ENCODE results near the gene PIK3C2G.
"Not testable (repeated sequence)": the region's sequence is repeated elsewhere in the genome, so short reads cannot be mapped to it uniquely, and the experiment has no call there.

The PIK3C2G gene
- 0 to 0.19 (median 0) reads per million in 18 experiments for total RNA-seq

GRCh38 chr12:18261273-18261672 is at the start of gene PIK3C2G:
PIK3C2G (plus strand) TSS chr12:18261518; CDS start chr12:18282082, 20,564 bp downstream.
- no peak for DNase-seq

DNA sequence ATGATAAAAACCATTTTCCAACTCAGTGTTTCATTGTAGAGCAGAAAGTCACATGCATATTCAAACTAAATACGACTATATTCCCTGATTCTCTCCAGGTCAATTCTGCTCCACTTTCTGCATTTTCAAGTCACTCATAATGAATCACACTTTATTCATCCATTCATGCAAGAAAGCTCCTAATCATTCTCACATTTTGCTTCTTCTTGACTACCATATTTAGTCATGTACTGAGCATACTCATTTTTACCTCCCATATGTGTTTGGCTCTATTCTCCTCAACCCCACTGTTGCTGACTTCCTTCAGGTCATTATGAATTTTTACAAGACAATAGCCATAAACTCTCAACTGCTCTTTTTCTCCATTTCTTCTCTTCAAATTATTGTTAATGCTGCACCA is 43.4 kb upstream of the PIK3C2G start:
- no peak for DNase-seq

GRCh38 chr12:18221726-18222125 is 39.6 kb upstream of the PIK3C2G start:
- no peak for DNase-seq

DNA sequence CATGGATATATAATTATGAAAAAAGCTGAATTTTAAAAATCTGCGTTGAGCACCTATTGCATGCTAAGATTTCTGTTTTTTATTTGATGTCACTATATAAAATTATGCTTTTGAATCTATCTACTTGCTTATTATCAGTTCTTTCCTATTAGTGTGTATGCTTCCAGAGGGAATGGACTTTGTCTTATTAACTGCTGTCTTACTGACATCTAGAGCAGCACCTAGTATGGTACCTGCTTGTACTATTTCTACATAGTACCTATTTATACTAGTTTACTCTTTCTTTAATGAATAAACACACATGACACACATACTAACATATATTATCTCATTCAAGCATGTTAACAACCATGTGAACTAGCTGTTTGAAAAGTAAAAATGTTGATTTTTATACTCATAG is 38.6 kb upstream of the PIK3C2G start:
- no peak for DNase-seq

GRCh38 chr12:18224745-18225144 is 36.6 kb upstream of the PIK3C2G start:
- peak; percentile 23 to 34 for DNase-seq

GRCh38 chr12:18239526-18239925 is 21.8 kb upstream of the PIK3C2G start:
- no peak for DNase-seq

GRCh38 chr12:18242380-18243089 is 18.8 kb upstream of the PIK3C2G start:
- no peak for DNase-seq

DNA sequence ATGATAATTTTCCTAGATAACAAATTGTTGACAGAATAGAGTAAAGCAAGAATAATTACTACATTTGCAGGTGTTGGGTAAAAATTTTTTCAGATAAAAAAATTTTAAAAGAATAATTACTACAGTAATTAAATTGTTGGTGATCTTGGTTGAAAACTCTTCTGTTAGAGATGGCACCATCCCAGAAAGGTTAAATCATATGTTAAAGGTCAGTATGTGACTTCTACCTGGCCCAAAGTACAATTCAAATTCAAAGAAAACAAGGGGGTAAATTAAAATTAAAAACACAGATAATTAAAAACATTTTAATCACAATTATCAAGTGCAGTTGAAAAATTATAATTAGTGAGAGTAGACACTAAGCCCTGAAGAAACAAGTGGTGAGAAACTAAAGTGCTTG is 18.1 kb upstream of the PIK3C2G start:
- DNase-seq, result no peak

DNA sequence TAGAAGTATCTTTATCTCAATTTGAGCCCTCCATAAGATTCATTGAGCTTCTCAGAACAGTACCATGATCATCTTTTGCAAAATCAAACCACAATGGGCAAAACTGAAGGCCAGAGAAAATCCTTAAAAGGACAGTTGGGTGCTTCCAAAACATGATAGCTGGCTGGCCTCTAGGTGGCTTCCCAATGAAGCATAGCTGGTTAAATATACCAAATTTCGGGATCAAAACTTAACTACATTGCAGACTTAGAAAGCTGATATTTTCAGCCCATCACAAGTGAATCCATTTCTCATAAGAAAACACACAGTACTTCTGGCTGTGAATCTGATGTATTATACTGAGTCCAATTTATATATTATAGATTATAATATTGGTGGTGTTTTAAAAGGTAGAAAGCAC is 15.3 kb upstream of the PIK3C2G start:
- DNase-seq, result no peak

DNA sequence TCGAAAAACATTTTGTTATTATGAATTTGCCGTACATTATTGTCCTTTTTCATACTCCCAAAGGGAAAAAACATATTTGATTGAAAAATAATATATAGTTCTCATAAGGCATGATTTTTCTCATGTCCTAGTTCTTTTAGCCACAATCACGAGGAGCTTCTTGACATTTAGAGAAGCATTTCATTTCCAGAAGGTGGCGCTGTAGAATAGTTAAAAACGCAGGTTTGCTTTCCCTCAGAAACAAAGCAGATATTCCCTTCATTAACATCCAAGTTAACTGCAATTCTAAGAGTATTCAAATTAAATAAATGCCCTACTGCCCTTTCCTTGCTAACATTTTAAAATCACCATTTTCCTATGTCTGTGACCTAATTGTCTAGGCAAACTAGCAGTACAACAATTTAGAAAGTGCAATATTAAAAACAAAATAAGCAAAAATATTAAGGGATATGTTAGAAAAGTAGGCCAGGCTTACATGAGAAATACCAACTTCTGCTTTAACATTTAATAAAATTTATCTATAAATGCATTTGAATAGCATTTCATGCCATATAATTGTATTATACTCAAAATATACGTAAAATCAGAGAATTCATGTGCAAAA is 10.9 kb upstream of the PIK3C2G start:
- DNase-seq, result peak; percentile 40 to 47

- DNase-seq, result no peak
Measured at GRCh38 chr12:18254081-18254480, 7.2 kb upstream of the PIK3C2G start.

GRCh38 chr12:18255004-18255403 is 6.3 kb upstream of the PIK3C2G start:
- DNase-seq, result not testable (repeated sequence)

- DNase-seq, result no peak
Measured at GRCh38 chr12:18257251-18257650, 4.1 kb upstream of the PIK3C2G start.

DNA sequence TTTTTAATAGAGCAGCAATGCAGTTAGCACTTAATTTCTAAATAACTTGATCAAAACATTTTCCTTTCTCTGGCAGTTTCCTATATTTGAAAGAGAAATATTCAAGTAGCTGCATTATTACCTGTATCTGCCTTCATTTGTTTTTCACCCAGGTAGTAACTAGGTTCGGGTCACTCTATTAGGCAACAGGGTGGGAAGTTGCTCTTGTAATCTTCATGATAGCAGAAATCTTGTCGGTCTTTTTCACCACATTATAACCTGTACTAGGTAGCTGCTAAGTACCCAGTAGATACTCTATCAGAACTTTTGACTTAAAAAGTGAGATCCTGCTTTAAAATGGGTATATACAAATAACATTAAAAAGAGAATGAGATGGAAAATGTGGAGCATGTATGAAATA is 2.4 kb upstream of the PIK3C2G start:
- DNase-seq, result no peak

- DNase-seq, result no peak
Measured at GRCh38 chr12:18259906-18260682, 1.2 kb upstream of the PIK3C2G start.

DNA sequence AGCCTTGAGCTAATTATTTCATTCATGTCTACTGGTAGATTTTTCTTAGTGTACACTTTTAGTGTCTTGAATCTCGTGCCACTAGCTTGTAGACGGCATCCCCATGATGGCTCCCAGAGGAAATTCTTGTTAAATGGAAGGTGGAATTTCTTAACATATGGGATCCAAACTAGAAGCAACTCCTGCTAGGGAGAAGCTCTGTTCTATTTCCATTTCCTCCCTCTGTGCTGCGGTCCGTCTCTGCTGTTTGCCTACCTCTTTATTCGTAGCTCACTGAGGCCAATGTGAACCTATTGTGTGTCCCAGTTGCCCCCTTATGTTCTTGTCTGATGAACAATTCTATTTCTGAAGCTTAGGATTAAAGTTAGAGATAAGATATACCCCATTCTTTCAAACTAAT is 588 bp downstream of the PIK3C2G start:
- DNase-seq, result no peak

GRCh38 chr12:18262514-18262913 is 1.2 kb downstream of the PIK3C2G start:
- no peak for DNase-seq

- DNase-seq, result no peak
Measured at GRCh38 chr12:18264581-18265075, 3.3 kb downstream of the PIK3C2G start.

DNA sequence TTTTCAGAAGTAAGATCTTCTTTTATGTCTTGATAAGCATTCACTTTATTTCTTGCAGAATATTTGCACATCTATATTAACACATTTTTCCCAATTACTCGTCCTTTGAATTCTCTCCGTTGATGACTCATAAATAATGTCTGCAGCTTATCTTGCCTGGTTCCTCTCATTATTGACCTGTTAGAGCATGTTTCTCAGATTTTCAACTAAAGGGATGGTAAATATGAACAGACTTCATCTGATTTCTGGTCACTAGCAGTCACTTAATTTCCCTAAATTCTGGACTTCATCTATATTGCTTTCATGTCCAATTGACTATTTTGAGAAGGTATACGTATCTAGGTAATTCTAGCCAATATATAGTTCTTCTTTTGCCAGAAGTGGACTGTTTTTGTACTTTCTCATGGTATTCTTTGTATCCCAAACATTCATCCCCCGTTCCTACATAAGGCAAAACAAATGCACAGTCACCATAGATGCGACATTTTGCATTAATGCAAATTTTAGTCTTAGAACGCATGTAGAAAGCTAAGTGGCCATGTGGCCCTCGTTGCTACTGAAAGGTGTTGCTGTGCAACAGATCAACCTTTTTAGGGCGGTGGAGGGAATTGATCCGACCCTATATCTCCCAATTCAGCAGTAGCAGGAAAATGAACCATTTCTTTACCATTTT is 6.2 kb downstream of the PIK3C2G start:
- DNase-seq, result no peak

GRCh38 chr12:18270958-18271460 is 9.7 kb downstream of the PIK3C2G start:
- no peak for DNase-seq

- DNase-seq, result no peak
Measured at GRCh38 chr12:18275981-18276380, 14.7 kb downstream of the PIK3C2G start.

- no peak for DNase-seq
Measured at GRCh38 chr12:18277196-18277595, 15.9 kb downstream of the PIK3C2G start.

DNA sequence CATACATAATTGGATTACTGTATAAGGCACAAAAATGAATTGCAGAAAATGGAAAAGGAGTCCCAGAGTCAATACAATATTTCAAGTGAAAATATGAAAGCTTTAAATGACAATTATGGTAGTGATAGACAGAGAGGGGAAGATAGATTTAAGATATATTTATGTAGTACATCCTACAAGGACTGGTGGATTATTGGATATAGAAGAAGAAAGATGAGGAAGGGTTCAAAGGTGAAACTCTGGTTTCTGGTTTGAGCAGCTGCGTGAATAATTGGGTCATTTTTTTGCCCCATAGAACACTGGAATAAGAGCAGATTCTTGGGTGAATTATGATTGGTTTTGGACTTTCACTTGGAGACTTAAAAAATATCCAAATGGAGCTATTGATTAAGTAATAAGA is 19.4 kb downstream of the PIK3C2G start:
- no peak for DNase-seq

Measured in inflammatory macrophage (primary cell).